GM18526 (cell line): Measurements from ENCODE around the gene ZBTB40.

Experiments
- POLR2A ChIP-seq: IDR thresholded peaks from 3 replicates; pipeline ENCODE4 v1.6.1; 2011; ENCODE audit not compliant: insufficient read length; ENCODE audit errors: extremely low read depth

The ZBTB40 gene

GRCh38 chr1:22473952-22474351, 22.3 kb downstream of the ZBTB40 start:
- no peak for TF ChIP-seq POLR2A

GRCh38 chr1:22476566-22476965, 24.9 kb downstream of the ZBTB40 start:
- TF ChIP-seq POLR2A = no peak

- TF ChIP-seq POLR2A = no peak
Measured at GRCh38 chr1:22483121-22483520, 31.5 kb downstream of the ZBTB40 start.

- TF ChIP-seq POLR2A = no peak
Measured at GRCh38 chr1:22484706-22485345, 33.2 kb downstream of the ZBTB40 start.

- no peak for TF ChIP-seq POLR2A
Measured at GRCh38 chr1:22485431-22485830, 33.8 kb downstream of the ZBTB40 start.

GRCh38 chr1:22487781-22488180, 36.1 kb downstream of the ZBTB40 start:
- no peak for TF ChIP-seq POLR2A

- no peak for TF ChIP-seq POLR2A
Measured at GRCh38 chr1:22488319-22488718, 36.7 kb downstream of the ZBTB40 start.

GRCh38 chr1:22489278-22489677, 37.6 kb downstream of the ZBTB40 start:
- no peak for TF ChIP-seq POLR2A

- no peak for TF ChIP-seq POLR2A
Measured at GRCh38 chr1:22489823-22490222, 38.2 kb downstream of the ZBTB40 start.

- no peak for TF ChIP-seq POLR2A
Measured at GRCh38 chr1:22490309-22490708, 38.7 kb downstream of the ZBTB40 start.

- no peak for TF ChIP-seq POLR2A
Measured at GRCh38 chr1:22491995-22492715, 40.5 kb downstream of the ZBTB40 start.

GRCh38 chr1:22494144-22494543, 42.5 kb downstream of the ZBTB40 start:
- no peak for TF ChIP-seq POLR2A

GRCh38 chr1:22494943-22495579, 43.4 kb downstream of the ZBTB40 start:
- no peak for TF ChIP-seq POLR2A

GRCh38 chr1:22496536-22497160, 45.0 kb downstream of the ZBTB40 start:
- no peak for TF ChIP-seq POLR2A

GRCh38 chr1:22498463-22498862, 46.8 kb downstream of the ZBTB40 start:
- TF ChIP-seq POLR2A = no peak

- TF ChIP-seq POLR2A = no peak
Measured at GRCh38 chr1:22500058-22500457, 48.4 kb downstream of the ZBTB40 start.
